Measurements from ENCODE around the gene CEP164.

- no peak for TF ChIP-seq CTCF (IDR thresholded peaks at IDR 0.05)
- TF ChIP-seq POLR2A (IDR thresholded peaks at IDR 0.05), result no peak
Observed at GRCh38 chr11:117412653-117413275, 85.1 kb downstream of the CEP164 start.
